ENCODE data around the gene SULT2A1. TPM values are rescaled to one million over a fixed set of nuclear protein-coding genes. Genes with fewer than 3 reads are reported as not detected.
"Not testable (repeated sequence)": the region's sequence is repeated elsewhere in the genome, so short reads cannot be mapped to it uniquely, and the experiment has no call there.

Gene SULT2A1, protein sequence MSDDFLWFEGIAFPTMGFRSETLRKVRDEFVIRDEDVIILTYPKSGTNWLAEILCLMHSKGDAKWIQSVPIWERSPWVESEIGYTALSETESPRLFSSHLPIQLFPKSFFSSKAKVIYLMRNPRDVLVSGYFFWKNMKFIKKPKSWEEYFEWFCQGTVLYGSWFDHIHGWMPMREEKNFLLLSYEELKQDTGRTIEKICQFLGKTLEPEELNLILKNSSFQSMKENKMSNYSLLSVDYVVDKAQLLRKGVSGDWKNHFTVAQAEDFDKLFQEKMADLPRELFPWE
- total RNA-seq: not detected

DNA sequence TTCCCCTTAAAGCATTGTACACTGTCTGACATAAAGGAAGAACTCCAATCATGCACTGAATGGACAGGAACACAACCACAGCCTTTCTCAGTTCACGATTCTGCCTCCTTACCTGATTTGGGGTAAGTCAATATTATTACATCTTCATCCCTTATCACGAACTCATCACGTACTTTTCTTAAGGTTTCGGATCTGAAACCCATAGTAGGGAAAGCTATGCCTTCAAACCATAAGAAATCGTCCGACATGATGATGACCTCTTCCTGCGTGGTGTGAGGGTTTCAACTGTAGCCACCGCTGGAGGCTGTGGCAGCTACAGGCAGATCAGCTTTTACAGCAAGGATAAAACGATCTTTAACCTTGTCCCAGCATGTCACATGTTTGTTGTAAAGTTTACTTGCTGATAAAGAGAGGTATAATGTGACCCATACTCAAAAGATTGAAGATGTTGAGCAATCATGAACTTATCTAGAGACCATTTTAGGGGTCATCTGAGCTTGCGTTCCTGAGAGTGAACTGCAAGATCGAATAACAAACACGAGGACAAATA, at the start of gene SULT2A1:
Gene SULT2A1, minus strand, starts transcription at position 306 of the 550 bp plus-strand sequence. Its CDS starts 58 bp downstream, at position 248.
- Histone ChIP-seq H3K4me3 (no peak within 1 kb of the TSS), H3K4me1 (no peaks in the 10 kb centered on the region), H3K27me3 (peaks cover 18% of the 10 kb centered on the region), H3K27ac (no peak within 1 kb of the TSS), H3K36me3 (no peaks in the 10 kb centered on the region), H3K9me3 (no peaks in the 10 kb centered on the region)
- TF ChIP-seq EP300 (IDR thresholded peaks at IDR 0.05): no peak
- no peak for TF ChIP-seq POLR2A (IDR thresholded peaks at IDR 0.05)
- TF ChIP-seq POLR2AphosphoS5 (IDR thresholded peaks at IDR 0.05): no peak
- TF ChIP-seq, protein P1, sequence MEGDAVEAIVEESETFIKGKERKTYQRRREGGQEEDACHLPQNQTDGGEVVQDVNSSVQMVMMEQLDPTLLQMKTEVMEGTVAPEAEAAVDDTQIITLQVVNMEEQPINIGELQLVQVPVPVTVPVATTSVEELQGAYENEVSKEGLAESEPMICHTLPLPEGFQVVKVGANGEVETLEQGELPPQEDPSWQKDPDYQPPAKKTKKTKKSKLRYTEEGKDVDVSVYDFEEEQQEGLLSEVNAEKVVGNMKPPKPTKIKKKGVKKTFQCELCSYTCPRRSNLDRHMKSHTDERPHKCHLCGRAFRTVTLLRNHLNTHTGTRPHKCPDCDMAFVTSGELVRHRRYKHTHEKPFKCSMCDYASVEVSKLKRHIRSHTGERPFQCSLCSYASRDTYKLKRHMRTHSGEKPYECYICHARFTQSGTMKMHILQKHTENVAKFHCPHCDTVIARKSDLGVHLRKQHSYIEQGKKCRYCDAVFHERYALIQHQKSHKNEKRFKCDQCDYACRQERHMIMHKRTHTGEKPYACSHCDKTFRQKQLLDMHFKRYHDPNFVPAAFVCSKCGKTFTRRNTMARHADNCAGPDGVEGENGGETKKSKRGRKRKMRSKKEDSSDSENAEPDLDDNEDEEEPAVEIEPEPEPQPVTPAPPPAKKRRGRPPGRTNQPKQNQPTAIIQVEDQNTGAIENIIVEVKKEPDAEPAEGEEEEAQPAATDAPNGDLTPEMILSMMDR (IDR thresholded peaks at IDR 0.05): no peak
- 53 to 68% methylated on average over 7 to 12 of the region's 12 CpGs for WGBS, 2 donors (ENCODE audit: low coverage in 1 of 2)
- ATAC-seq: no peak

DNA sequence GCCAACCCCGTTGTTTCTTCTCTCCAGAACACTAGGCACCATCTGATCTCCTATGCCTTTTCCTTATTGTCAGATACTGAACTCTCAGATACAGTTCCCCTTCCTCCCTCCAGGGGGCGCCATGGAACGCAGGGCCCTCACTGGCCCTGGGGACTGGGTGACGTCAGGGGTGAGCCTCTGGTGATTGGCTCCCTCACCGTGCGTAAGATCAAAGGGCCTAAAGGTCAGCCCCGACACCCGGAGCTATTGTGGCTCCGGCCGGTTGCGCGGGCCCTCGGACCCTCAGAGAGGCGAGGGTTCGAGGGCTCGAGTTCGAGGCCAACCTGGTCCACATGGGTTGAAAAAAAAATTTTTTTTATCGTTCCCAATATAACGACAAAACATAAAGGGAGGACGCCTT, 42.5 kb upstream of the SULT2A1 start:
- not testable (repeated sequence) for H3K4me1 ChIP-seq, H3K36me3 ChIP-seq, H3K27ac ChIP-seq, H3K9me3 ChIP-seq, H3K27me3 ChIP-seq, H3K4me3 ChIP-seq, ATAC-seq
- no CpG with 5 or more reads among the region's 20 CpGs for WGBS, 2 donors (ENCODE audit: low coverage in 1 of 2)

DNA sequence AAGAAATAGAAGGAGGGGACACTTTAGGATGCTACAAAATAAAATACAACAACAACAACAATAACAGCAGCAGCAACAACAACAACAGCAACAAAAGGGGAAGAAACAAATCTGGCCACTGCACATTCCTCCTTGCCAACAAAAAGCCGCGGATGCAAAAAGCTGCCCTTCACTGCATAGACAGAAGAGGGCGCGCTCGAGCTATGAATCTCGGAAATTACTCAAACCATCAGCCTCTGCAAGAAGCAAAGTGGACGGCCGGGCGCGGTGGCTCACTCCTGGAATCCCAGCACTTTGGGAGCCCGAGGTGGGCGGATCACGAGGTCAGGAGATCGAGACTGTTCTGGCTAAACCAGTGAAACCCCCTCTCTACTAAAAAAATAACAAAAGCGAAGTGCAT, 34.0 kb upstream of the SULT2A1 start:
- 0 to 1% methylated on average over 13 of the region's 15 CpGs for WGBS, 2 donors (ENCODE audit: low coverage in 1 of 2)
- H3K4me3 ChIP-seq, H3K4me1 ChIP-seq, H3K9me3 ChIP-seq, H3K36me3 ChIP-seq, H3K27me3 ChIP-seq, ATAC-seq, H3K27ac ChIP-seq: not testable (repeated sequence)
- TF ChIP-seq, protein P1 (IDR thresholded peaks at IDR 0.05): peak in 3 of 4 experiments; percentile 14 to 45 (median 39)

DNA sequence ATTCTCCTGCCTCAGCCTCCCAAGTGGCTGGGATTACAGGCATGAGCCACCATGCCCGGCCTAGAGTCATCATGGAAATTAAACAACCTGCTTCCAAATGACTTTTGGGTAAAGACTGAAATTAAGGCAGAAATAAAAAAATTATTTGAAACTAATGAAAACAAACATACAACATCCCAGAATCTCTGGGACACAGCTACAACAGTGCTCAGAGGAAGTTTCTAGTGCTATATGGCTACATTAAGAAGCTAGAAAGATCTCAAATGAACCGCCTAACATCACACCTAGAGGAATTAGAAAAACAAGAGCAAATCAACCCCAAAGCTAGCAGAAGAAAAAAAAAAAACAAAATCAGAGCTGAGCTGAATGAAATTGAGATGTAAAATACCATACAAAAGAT, 24.1 kb upstream of the SULT2A1 start:
- 85 to 97% methylated on average over 1 of the region's 2 CpGs for WGBS, 2 donors (ENCODE audit: low coverage in 1 of 2)
- not testable (repeated sequence) for ATAC-seq, H3K9me3 ChIP-seq, H3K4me1 ChIP-seq, H3K4me3 ChIP-seq, H3K27me3 ChIP-seq, H3K36me3 ChIP-seq, H3K27ac ChIP-seq

DNA sequence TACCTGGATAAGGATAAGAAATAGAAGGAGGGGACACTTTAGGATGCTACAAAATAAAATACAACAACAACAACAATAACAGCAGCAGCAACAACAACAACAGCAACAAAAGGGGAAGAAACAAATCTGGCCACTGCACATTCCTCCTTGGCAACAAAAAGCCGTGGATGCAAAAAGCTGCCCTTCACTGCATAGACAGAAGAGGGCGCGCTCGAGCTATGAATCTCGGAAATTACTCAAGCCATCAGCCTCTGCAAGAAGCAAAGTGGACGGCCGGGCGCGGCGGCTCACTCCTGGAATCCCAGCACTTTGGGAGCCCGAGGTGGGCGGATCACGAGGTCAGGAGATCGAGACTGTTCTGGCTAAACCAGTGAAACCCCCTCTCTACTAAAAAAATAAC, 23.2 kb upstream of the SULT2A1 start:
- H3K4me1 ChIP-seq, H3K36me3 ChIP-seq, ATAC-seq, H3K27ac ChIP-seq, H3K9me3 ChIP-seq, H3K27me3 ChIP-seq, H3K4me3 ChIP-seq: not testable (repeated sequence)
- WGBS, 2 donors (ENCODE audit: low coverage in 1 of 2): 0% methylated on average over 1 of the region's 14 CpGs; no CpG with 5 or more reads in 1 of the 2 donors
- TF ChIP-seq, protein P1 (IDR thresholded peaks at IDR 0.05): peak in 2 of 4 experiments; percentile 37 to 45

DNA sequence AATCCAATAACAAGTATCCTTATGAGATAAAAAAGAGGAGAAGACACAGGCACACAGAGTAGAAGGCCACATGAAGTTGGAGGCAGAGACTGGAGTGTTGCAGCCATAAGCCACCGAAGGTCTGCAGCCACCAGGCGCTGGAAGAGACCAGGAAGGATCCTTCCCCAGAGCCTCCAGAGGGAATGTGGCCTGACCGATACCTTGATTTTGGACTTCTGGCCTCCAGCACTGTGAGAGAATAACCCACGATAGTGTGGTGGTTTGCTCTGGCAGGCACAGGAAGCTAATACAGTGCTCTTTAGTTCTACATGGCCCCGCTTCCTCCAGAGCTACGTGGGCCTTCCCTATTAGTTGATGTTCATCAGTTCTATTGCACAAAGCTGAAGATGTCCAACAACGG, 15.3 kb upstream of the SULT2A1 start:
- 75 to 77% methylated on average over 6 of the region's 7 CpGs for WGBS, 2 donors (ENCODE audit: low coverage in 1 of 2)
- peaks cover 19% of the 10 kb centered on the region for H3K27me3 ChIP-seq
- ATAC-seq: no peak
- no peaks in the 10 kb centered on the region for H3K36me3 ChIP-seq
- H3K4me1 ChIP-seq: no peaks in the 10 kb centered on the region
- H3K4me3 ChIP-seq: no peak overlapping the region
- H3K9me3 ChIP-seq: no peaks in the 10 kb centered on the region
- no peak for TF ChIP-seq POLR2A (IDR thresholded peaks at IDR 0.05)
- no peak for TF ChIP-seq POLR2AphosphoS5 (IDR thresholded peaks at IDR 0.05)
- TF ChIP-seq, protein P1 (IDR thresholded peaks at IDR 0.05): no peak
- TF ChIP-seq EP300 (IDR thresholded peaks at IDR 0.05): no peak
- H3K27ac ChIP-seq: no peak overlapping the region

All from gastroesophageal sphincter (tissue), 4 donors.